MCF 10A (cell line): ENCODE data around the gene ZNF862. TPM values are rescaled to one million over a fixed set of nuclear protein-coding genes. Genes with fewer than 3 reads are reported as not detected.

Source experiments
- BruUV-seq: library from RNA; stranded (reverse); fragments of 400-500 nt; replicated peaks from 2 replicates; lab custom pipeline; 2021; lab: Mats Ljungman, UMichigan
- CTCF ChIA-PET: fragments of 300-600 bp; sonication (Branson Sonifier 250); formaldehyde crosslinking; extraction: SDS; loops from one replicate; lab custom pipeline; 2021; ENCODE audit warnings: antibody characterized with exemption, inconsistent platforms; lab: Yijun Ruan, JAX
- POLR2A ChIA-PET: fragments of 300-600, 350-650 bp; sonication (Branson Sonifier 250); formaldehyde crosslinking; extraction: SDS; loops from one replicate; lab custom pipeline; 2020; ENCODE audit warnings: antibody characterized with exemption, inconsistent platforms; lab: Yijun Ruan, JAX
- DNase-seq: peaks from one replicate; pipeline ENCODE4 v3.0.0-alpha.2; 2018; ENCODE audit not compliant: unreplicated experiment
- H3K27ac Mint-ChIP-seq: one replicate; pipeline ENCODE4 v1.8.0; 2022; ENCODE audit warnings: mild to moderate bottlenecking, low read depth, mixed read lengths; ENCODE audit not compliant: unreplicated experiment
- H3K27me3 Mint-ChIP-seq: one replicate; pipeline ENCODE4 v1.8.0; 2022; ENCODE audit warnings: mixed read lengths; ENCODE audit not compliant: insufficient read depth, unreplicated experiment
- H3K36me3 Mint-ChIP-seq: one replicate; pipeline ENCODE4 v1.8.0; 2022; ENCODE audit warnings: mild to moderate bottlenecking, moderate library complexity, mixed read lengths; ENCODE audit not compliant: insufficient read depth, unreplicated experiment
- H3K4me1 Mint-ChIP-seq: one replicate; pipeline ENCODE4 v1.8.0; 2022; ENCODE audit warnings: mixed read lengths; ENCODE audit not compliant: insufficient read depth, unreplicated experiment
- H3K4me3 Mint-ChIP-seq: one replicate; pipeline ENCODE4 v1.8.0; 2022; ENCODE audit warnings: mild to moderate bottlenecking, moderate library complexity, mixed read lengths; ENCODE audit not compliant: unreplicated experiment
- H3K9me3 Mint-ChIP-seq: one replicate; pipeline ENCODE4 v1.8.0; 2022; ENCODE audit warnings: mixed read lengths; ENCODE audit not compliant: unreplicated experiment
- intact Hi-C: fragments of 100-400 bp; cut with micrococcal nuclease; formaldehyde crosslinking; loops from 2 replicates; pipeline ENCODE4 v1.14.1; 2022
- total RNA-seq: library from RNA; stranded (reverse); gene quantifications from 2 replicates; pipeline ENCODE4 v1.2.3, GENCODE V29; 2022
- TF ChIP-seq, protein P1 (sequence below): fragments of 200-600 bp; IDR thresholded peaks from one replicate; pipeline ENCODE4 v1.8.0; 2022; ENCODE audit warnings: antibody characterized with exemption, mild to moderate bottlenecking; ENCODE audit not compliant: unreplicated experiment

Gene ZNF862
- total RNA-seq, 1 experiment from 2014 or later: 17.4 TPM

DNA sequence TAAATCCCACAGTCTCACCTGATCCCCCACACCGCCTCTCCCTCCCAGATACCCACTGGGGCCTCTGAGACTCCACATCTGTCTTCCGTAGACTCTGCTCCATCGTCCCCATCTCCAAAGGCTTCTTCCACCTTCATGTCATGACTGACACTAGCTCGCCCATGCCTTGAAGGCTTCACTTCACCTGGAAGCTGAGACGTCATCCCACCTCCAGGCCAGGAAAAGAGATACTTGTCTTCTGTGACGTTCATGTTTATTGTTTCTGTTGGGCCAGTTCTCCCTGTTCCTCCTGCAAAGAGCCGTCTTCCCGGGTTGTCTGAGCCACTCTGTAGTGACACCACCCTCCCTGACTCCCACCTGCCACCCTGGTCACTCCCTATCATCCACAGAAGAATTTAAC, 3.6 kb upstream of the ZNF862 start:
- no peaks in the 10 kb centered on the region for H3K9me3 Mint-ChIP-seq
- ChIA-PET POLR2A (no interaction called here), CTCF (interaction anchor here (1.0 kb wide), 1 partner anchor 172 kb away, joined by 4 read pairs; no protein-coding TSS in a partner anchor)
- no peak overlapping the region for H3K27ac Mint-ChIP-seq
- no peak overlapping the region for H3K4me3 Mint-ChIP-seq
- DNase-seq: no peak
- TF ChIP-seq, protein P1, sequence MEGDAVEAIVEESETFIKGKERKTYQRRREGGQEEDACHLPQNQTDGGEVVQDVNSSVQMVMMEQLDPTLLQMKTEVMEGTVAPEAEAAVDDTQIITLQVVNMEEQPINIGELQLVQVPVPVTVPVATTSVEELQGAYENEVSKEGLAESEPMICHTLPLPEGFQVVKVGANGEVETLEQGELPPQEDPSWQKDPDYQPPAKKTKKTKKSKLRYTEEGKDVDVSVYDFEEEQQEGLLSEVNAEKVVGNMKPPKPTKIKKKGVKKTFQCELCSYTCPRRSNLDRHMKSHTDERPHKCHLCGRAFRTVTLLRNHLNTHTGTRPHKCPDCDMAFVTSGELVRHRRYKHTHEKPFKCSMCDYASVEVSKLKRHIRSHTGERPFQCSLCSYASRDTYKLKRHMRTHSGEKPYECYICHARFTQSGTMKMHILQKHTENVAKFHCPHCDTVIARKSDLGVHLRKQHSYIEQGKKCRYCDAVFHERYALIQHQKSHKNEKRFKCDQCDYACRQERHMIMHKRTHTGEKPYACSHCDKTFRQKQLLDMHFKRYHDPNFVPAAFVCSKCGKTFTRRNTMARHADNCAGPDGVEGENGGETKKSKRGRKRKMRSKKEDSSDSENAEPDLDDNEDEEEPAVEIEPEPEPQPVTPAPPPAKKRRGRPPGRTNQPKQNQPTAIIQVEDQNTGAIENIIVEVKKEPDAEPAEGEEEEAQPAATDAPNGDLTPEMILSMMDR: no peak
- peaks cover 32% of the 10 kb centered on the region for H3K27me3 Mint-ChIP-seq
- H3K36me3 Mint-ChIP-seq: no peaks in the 10 kb centered on the region
- no TSS peak for BruUV-seq
- H3K4me1 Mint-ChIP-seq: peaks cover 9% of the 10 kb centered on the region
- intact Hi-C loops: no loop called here

DNA sequence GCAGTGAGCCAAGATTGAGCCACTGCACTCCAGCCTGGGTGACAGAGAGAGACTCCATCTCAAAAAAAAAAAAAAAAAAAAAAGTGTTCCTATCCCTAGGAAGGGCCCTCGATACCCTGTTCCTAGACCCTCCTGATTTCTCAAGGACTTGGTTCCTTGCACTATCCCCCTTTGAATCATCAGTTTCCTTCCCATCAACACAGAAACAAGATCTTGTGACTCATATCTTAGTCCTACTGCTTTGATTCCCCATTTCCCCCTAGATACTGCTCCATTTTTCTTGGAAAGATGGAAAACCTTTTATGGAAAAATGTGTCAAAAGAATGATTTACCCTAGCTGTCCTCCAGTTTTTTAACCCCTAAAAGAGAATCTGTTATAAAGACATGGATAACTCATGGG, 1.7 kb upstream of the ZNF862 start:
- TF ChIP-seq, protein P1: no peak
- H3K27ac Mint-ChIP-seq: no peak overlapping the region
- peaks cover 28% of the 10 kb centered on the region for H3K27me3 Mint-ChIP-seq
- H3K9me3 Mint-ChIP-seq: no peaks in the 10 kb centered on the region
- intact Hi-C loops: no loop called here
- DNase-seq: no peak
- no peak overlapping the region for H3K4me3 Mint-ChIP-seq
- ChIA-PET POLR2A (interaction anchor here (0.7 kb wide), 1 partner anchor 375 kb away, joined by 3 read pairs; no protein-coding TSS in a partner anchor), CTCF (interaction anchor here (0.9 to 1.4 kb wide), 2 partner anchors 18 to 65 kb away, joined by 3 read pairs; no protein-coding TSS in a partner anchor)
- BruUV-seq: no TSS peak
- H3K4me1 Mint-ChIP-seq: peaks cover 10% of the 10 kb centered on the region
- H3K36me3 Mint-ChIP-seq: no peaks in the 10 kb centered on the region

DNA sequence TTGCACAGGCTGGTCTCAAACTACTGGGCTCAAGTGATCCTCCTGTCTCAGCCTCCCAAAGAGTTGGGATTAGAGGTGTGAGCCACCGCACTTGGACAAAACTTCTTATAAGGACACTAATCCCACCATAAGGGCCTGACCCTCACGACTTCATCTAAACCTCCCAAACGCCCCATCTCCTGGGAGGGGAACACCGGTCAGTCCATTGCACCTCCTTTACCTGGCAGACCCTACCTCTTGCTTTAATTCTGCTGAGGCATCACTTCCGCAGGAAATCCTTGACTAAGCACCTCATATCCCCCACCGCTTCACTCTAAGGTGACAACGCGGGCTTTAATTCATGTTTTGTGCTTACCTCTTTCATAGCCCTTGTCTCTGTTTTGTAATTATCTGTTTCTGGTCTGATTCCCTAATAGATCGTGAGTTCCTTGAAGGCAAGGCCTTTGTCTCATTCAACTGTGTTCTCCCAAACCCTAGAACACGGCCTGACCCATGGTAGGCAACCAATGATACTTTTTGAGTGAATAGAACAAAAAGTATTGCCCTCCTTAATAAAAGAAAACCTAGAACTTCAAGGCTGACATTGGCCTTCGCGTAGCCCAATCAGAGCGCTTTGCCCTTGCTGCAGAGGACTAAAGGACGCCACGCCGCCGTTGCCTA, 481 bp upstream of the ZNF862 start:
- POLR2A ChIA-PET: interaction anchor here (0.7 to 2.6 kb wide), 5 partner anchors 34 to 167 kb away, joined by 3 to 9 read pairs (median 3); no protein-coding TSS in a partner anchor
- peak overlapping the region; percentile 52 for H3K27ac Mint-ChIP-seq
- CTCF ChIA-PET: interaction anchor here (0.6 to 0.7 kb wide), 2 partner anchors 26 to 76 kb away, joined by 3 read pairs; no protein-coding TSS in a partner anchor

DNA sequence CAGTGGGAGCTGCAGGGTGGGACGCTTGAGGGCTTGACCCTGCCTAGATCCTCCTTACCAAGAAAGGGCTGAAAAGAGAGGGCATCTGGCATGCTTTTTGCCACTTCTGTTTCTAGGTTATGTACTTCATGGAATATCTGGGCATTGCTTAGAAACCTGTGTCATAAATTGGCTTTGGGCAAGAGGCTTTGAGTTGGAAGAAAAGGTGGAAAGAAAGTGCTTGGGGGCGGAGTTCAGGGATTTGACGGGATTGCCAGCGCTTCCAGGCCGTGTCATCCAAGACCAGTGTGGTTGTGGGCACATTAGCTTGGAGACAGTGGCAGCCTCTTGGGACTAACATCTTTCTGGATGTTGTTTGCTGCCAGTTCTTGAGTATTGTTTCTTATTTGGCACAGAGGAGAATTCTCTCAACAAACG, 825 bp downstream of the ZNF862 start:
- peaks cover 15% of the 10 kb centered on the region for H3K27me3 Mint-ChIP-seq
- peak; percentile 23 for DNase-seq
- TF ChIP-seq, protein P1: no peak
- no peaks in the 10 kb centered on the region for H3K36me3 Mint-ChIP-seq
- intact Hi-C loops: loop anchor here (2.0 kb wide), 1 partner anchor 34 kb away; the partner anchor contains the start of gene ATP6V0E2
- peak overlapping the region; percentile 77 for H3K4me3 Mint-ChIP-seq
- H3K4me1 Mint-ChIP-seq: peaks cover 11% of the 10 kb centered on the region
- no TSS peak for BruUV-seq
- ChIA-PET POLR2A (interaction anchor here (0.6 to 2.6 kb wide), 10 partner anchors 9 to 1409 kb away, joined by 3 to 9 read pairs (median 4); no protein-coding TSS in a partner anchor), CTCF (interaction anchor here (0.7 kb wide), 1 partner anchor 517 kb away, joined by 3 read pairs; no protein-coding TSS in a partner anchor)
- peak overlapping the region; percentile 50 for H3K27ac Mint-ChIP-seq
- H3K9me3 Mint-ChIP-seq: no peaks in the 10 kb centered on the region

More for the DNA sequence above, 481 bp upstream of the ZNF862 start:
- DNase-seq: no peak
- Mint-ChIP-seq H3K4me1 (peaks cover 10% of the 10 kb centered on the region), H3K9me3 (no peaks in the 10 kb centered on the region), H3K36me3 (no peaks in the 10 kb centered on the region), H3K4me3 (peak overlapping the region; percentile 77), H3K27me3 (peaks cover 19% of the 10 kb centered on the region)
- intact Hi-C loops: loop anchor here (2.0 kb wide), 1 partner anchor 35 kb away; the partner anchor contains the start of gene ATP6V0E2
- BruUV-seq: no TSS peak
- TF ChIP-seq, protein P1: no peak
